Measurements from ENCODE around the gene NEMF.

Gene NEMF

GRCh38 chr14:49732896-49733295, 119.7 kb downstream of the NEMF start:
- DNase-seq: no peak
